Activated naive CD4-positive, alpha-beta T cell treated with anti-CD3 and anti-CD28 coated beads for 36 hours (primary cell): ENCODE measurements around the gene CAMKK2. TPM values are rescaled to one million over a fixed set of nuclear protein-coding genes. Genes with fewer than 3 reads are reported as not detected.
A peak's percentile ranks its signal among the peaks of the same experiment; 100 is the strongest.

Experiments
- CTCF ChIA-PET: fragments of 350-600 bp; sonication (Branson Sonifier 250); formaldehyde crosslinking; loops from one replicate; lab custom pipeline; 2021; ENCODE audit warnings: antibody characterized with exemption; lab: Charles Lee
- DNase-seq: peaks from one replicate; pipeline ENCODE4 v3.0.0-alpha.2; 2020
- H3K27ac Mint-ChIP-seq: one replicate; pipeline ENCODE4 v1.8.0; 2021; ENCODE audit warnings: mild to moderate bottlenecking, mixed read lengths
- H3K27me3 Mint-ChIP-seq: one replicate; pipeline ENCODE4 v1.8.0; 2021; ENCODE audit warnings: low read depth, mixed read lengths
- H3K36me3 Mint-ChIP-seq: one replicate; pipeline ENCODE4 v1.8.0; 2021; ENCODE audit warnings: low read depth, mixed read lengths
- H3K4me1 Mint-ChIP-seq: one replicate; pipeline ENCODE4 v1.8.0; 2021; ENCODE audit warnings: low read depth, mixed read lengths
- H3K4me3 Mint-ChIP-seq: one replicate; pipeline ENCODE4 v1.8.0; 2021; ENCODE audit warnings: mild to moderate bottlenecking, moderate library complexity, mixed read lengths
- H3K9me3 Mint-ChIP-seq: one replicate; pipeline ENCODE4 v1.8.0; 2021; ENCODE audit warnings: mixed read lengths
- intact Hi-C: fragments of 100-400 bp; cut with micrococcal nuclease; formaldehyde crosslinking; loops from one replicate; pipeline ENCODE4 v1.15.1; 2023
- total RNA-seq, 2 experiments: library from RNA; stranded (reverse); gene quantifications; one replicate each; pipeline ENCODE4 v1.2.3, GENCODE V29; 2021

CAMKK2 gene
- total RNA-seq, 2 experiments from 2014 or later, result 14.8 to 18.8 TPM

GRCh38 chr12:121224591-121224990 is 71.9 kb downstream of the CAMKK2 start:
- CTCF ChIA-PET, result interaction anchor here (0.7 to 1.3 kb wide), 4 partner anchors 16 to 114 kb away, joined by 3 to 5 read pairs (median 4); partner anchors contain the start of gene P2RX7
- H3K4me3 Mint-ChIP-seq, result peak overlapping the region; percentile 15
- H3K27ac Mint-ChIP-seq, result peak overlapping the region; percentile 79
- intact Hi-C loops, result loop anchor here (5.0 kb wide), 1 partner anchor 112 kb away; no protein-coding TSS in a partner anchor
- H3K4me1 Mint-ChIP-seq, result peaks cover 42% of the 10 kb centered on the region
- H3K27me3 Mint-ChIP-seq, result no peaks in the 10 kb centered on the region
- H3K36me3 Mint-ChIP-seq, result peaks cover 18% of the 10 kb centered on the region
- H3K9me3 Mint-ChIP-seq, result no peaks in the 10 kb centered on the region
- DNase-seq, result peak; percentile 66

DNA sequence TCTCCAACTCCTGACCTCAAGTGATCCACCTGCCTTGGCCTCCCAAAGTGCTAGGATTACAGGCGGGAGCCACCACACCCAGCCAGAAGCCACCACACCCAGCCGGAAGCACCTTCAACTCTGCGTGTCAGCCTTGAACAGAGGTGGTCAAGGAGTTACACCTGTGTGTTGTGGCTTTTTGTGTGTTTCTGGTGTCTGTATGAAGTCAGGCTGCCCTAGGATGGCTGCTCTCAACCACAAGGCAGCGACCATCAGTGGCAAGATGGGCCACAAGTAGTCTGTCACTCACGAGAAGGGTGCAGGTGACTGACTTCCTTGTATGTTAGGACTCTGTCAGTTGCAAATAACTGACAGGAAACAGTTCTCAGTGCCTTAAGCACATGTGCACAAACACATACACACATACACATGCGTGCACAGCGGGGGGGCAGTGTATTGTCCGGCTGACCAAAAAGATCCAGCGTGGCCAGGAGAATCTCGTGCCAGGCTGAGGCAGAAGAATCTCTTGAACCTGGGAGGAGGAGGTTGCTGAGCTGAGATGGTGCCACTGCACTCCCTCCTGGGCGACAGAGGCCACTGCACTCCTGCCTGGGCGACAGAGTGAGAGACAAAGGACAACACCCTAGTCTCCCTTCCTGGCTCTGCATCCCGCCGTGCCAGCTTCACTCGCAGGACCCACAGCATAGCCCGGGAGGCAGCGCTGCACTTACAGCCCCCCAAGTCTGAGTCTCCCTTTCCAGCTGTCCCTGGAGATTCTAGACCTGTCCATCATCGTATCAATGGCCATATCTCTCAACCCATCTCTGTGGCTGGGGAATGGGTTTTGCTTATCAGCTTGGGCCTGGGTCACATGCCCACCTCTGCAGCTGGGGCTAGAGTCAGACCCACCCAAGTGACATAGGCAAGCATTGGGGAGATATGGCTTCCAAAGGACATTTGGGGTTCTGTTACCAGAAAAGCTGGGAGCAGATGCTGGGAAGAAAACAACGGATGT is 72.9 kb downstream of the CAMKK2 start:
- no peaks in the 10 kb centered on the region for H3K27me3 Mint-ChIP-seq
- DNase-seq, result peak; percentile 67
- peak overlapping the region; percentile 62 for H3K27ac Mint-ChIP-seq
- CTCF ChIA-PET, result interaction anchor here (0.7 to 1.3 kb wide), 7 partner anchors 10 to 164 kb away, joined by 3 to 5 read pairs (median 4); partner anchors contain the start of gene P2RX7
- H3K9me3 Mint-ChIP-seq, result no peaks in the 10 kb centered on the region
- peaks cover 17% of the 10 kb centered on the region for H3K36me3 Mint-ChIP-seq
- intact Hi-C loops, result loop anchor here (1.0 to 5.0 kb wide), 4 partner anchors 9 to 163 kb away; partner anchors contain the start of gene P2RX4
- H3K4me3 Mint-ChIP-seq, result no peak overlapping the region
- peaks cover 42% of the 10 kb centered on the region for H3K4me1 Mint-ChIP-seq

GRCh38 chr12:121222847-121223246 is 73.7 kb downstream of the CAMKK2 start:
- Mint-ChIP-seq H3K9me3 (no peaks in the 10 kb centered on the region), H3K27me3 (no peaks in the 10 kb centered on the region), H3K4me3 (no peak overlapping the region), H3K4me1 (peaks cover 42% of the 10 kb centered on the region), H3K36me3 (peaks cover 16% of the 10 kb centered on the region), H3K27ac (peak overlapping the region; percentile 62)
- CTCF ChIA-PET, result interaction anchor here (0.8 to 1.2 kb wide), 3 partner anchors 9 to 163 kb away, joined by 3 to 5 read pairs (median 3); no protein-coding TSS in a partner anchor
- intact Hi-C loops, result loop anchor here (1.0 to 5.0 kb wide), 4 partner anchors 9 to 163 kb away; partner anchors contain the start of gene P2RX4
- no peak for DNase-seq

DNA sequence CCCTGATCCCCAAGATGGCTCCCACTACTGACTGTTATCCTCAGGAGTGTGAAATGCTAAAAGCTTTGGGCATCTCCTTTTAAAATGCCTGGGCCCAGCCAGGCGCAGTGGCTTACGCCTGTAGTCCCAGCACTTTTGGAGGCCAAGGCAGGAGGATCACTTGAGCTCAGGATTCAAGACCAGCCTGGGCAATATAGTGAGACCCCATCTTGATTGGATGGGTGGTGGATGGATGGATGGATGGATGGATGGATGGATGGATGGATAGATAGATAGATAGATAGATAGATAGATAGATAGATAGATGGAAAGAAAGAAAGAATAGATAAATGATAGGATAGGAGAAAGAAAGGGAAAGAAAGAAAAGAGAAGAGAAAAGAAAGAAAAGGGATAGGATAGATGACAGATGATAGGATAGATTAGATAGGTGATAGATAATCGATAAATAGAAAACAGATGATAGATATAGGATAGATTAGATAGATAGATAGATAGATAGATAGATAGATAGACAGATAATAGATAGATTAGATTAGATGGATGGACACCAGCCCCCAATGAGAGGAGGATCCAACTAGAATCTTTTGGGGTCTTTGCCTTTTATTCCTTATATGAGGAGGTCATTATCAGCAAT is 77.0 kb downstream of the CAMKK2 start:
- Mint-ChIP-seq H3K27ac (no peak overlapping the region), H3K9me3 (no peaks in the 10 kb centered on the region), H3K4me3 (no peak overlapping the region), H3K4me1 (peaks cover 31% of the 10 kb centered on the region), H3K27me3 (no peaks in the 10 kb centered on the region), H3K36me3 (peaks cover 15% of the 10 kb centered on the region)
- CTCF ChIA-PET, result no interaction called here
- no peak for DNase-seq
- intact Hi-C loops, result loop anchor here (10.0 kb wide), 1 partner anchor 635 kb away; the partner anchor contains the start of gene POP5

DNA sequence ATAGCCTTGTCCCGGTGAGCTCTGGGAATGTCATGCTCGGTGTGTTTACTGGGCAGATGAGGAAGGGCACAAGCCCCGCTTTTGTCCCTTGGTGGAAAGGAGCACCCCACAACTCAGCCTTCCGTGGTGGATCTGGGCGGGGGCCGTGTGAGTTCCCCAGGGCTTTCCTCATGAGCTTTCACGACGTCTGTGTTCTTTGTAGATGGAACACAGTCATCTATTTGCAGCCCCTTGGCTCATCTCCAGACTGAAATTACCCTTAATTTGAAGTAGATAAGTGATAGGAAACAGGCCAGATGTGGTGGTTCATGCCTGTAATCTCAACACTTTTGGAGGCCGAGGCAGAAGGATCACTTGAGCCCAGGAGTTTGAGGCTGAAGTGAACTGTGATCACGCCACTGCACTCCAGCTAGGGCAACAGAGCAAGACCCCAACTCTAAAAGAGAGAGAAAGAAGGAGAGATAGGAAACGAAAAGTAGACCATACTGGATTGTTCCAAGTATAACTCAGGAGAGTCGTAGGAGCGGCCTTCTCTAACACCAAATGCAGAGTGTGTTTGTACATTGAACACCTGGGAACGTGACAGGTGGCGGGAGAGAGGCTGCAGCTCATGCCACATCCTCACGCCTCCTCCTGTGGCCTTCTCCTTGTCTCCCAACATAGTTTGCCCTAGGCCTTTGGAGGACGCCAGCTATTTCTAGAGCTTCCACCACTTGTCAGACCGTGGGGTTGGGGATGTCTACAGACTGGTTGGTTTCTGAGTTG is 77.7 kb downstream of the CAMKK2 start:
- H3K4me1 Mint-ChIP-seq, result peaks cover 30% of the 10 kb centered on the region
- no peak for DNase-seq
- H3K27me3 Mint-ChIP-seq, result no peaks in the 10 kb centered on the region
- H3K9me3 Mint-ChIP-seq, result no peaks in the 10 kb centered on the region
- H3K4me3 Mint-ChIP-seq, result no peak overlapping the region
- intact Hi-C loops, result loop anchor here (10.0 kb wide), 1 partner anchor 634 kb away; the partner anchor contains the start of gene POP5
- no peak overlapping the region for H3K27ac Mint-ChIP-seq
- peaks cover 19% of the 10 kb centered on the region for H3K36me3 Mint-ChIP-seq
- CTCF ChIA-PET, result interaction anchor here (0.5 kb wide), 1 partner anchor 205 kb away, joined by 3 read pairs; no protein-coding TSS in a partner anchor

GRCh38 chr12:121217761-121218160 is 78.7 kb downstream of the CAMKK2 start:
- H3K27me3 Mint-ChIP-seq, result no peaks in the 10 kb centered on the region
- peaks cover 16% of the 10 kb centered on the region for H3K36me3 Mint-ChIP-seq
- no peak for DNase-seq
- H3K4me3 Mint-ChIP-seq, result no peak overlapping the region
- no peaks in the 10 kb centered on the region for H3K9me3 Mint-ChIP-seq
- intact Hi-C loops, result loop anchor here (10.0 kb wide), 1 partner anchor 633 kb away; the partner anchor contains the start of gene POP5
- CTCF ChIA-PET, result interaction anchor here (0.5 to 0.7 kb wide), 3 partner anchors 18 to 234 kb away, joined by 3 to 5 read pairs (median 4); no protein-coding TSS in a partner anchor
- H3K4me1 Mint-ChIP-seq, result peaks cover 20% of the 10 kb centered on the region
- no peak overlapping the region for H3K27ac Mint-ChIP-seq

- peaks cover 15% of the 10 kb centered on the region for H3K36me3 Mint-ChIP-seq
- no peak for DNase-seq
- CTCF ChIA-PET, result interaction anchor here (0.5 to 0.6 kb wide), 3 partner anchors 52 to 233 kb away, joined by 3 read pairs; no protein-coding TSS in a partner anchor
- no peak overlapping the region for H3K4me3 Mint-ChIP-seq
- H3K27ac Mint-ChIP-seq, result peak overlapping the region; percentile 6
- intact Hi-C loops, result loop anchor here (10.0 kb wide), 1 partner anchor 632 kb away; the partner anchor contains the start of gene POP5
- no peaks in the 10 kb centered on the region for H3K9me3 Mint-ChIP-seq
- H3K27me3 Mint-ChIP-seq, result no peaks in the 10 kb centered on the region
- peaks cover 18% of the 10 kb centered on the region for H3K4me1 Mint-ChIP-seq
Observed at GRCh38 chr12:121217063-121217462, 79.4 kb downstream of the CAMKK2 start.

GRCh38 chr12:121216102-121216501 is 80.4 kb downstream of the CAMKK2 start:
- H3K4me1 Mint-ChIP-seq, result peaks cover 22% of the 10 kb centered on the region
- no peak for DNase-seq
- H3K27me3 Mint-ChIP-seq, result no peaks in the 10 kb centered on the region
- no peaks in the 10 kb centered on the region for H3K9me3 Mint-ChIP-seq
- no peak overlapping the region for H3K4me3 Mint-ChIP-seq
- CTCF ChIA-PET, result interaction anchor here (0.6 kb wide), 1 partner anchor 155 kb away, joined by 4 read pairs; no protein-coding TSS in a partner anchor
- peaks cover 13% of the 10 kb centered on the region for H3K36me3 Mint-ChIP-seq
- H3K27ac Mint-ChIP-seq, result peak overlapping the region; percentile 10
- intact Hi-C loops, result loop anchor here (10.0 kb wide), 1 partner anchor 631 kb away; the partner anchor contains the start of gene POP5

DNA sequence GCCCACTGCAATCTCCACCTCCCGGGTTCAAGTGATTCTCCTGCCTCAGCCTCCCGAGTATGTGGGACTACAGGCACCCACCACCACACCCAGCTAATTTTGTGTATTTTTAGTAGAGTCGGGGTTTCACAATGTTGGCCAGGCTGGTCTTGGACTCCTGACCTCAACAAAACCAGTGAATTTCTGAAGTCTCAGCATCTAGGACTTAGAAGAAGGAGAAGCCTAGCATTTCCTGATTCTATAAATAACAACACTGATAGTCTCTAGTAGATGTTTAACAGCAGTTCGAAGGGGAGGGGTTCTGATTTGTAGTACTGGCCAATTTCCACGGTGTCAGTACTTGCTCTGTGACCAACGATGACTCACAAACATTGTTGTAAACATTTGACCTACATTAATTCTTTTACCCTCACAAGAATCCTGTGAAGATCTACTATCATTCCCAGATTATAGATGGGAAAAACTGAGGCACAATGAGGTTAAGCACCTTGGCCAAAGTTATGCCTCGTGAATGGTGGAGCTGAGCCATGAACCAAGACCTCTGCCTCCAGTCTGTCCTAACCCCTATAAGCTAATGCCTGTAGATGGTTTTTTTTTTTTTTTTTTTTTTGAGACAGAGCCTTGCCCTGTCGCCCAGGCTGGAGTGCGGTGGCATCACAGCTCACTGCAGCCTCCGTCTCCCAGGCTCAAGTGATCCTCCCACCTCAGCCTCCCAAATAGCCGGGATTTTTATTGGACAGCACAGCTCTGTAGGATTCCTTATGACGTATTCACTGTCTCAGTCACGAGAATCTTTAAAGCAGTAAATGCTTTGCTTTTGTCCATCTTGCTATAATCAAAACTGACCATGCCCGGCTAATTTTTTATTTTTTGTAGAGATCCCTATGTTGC is 81.4 kb downstream of the CAMKK2 start:
- H3K27ac Mint-ChIP-seq, result peak overlapping the region; percentile 57
- no peaks in the 10 kb centered on the region for H3K9me3 Mint-ChIP-seq
- H3K36me3 Mint-ChIP-seq, result peaks cover 11% of the 10 kb centered on the region
- no peaks in the 10 kb centered on the region for H3K27me3 Mint-ChIP-seq
- H3K4me3 Mint-ChIP-seq, result no peak overlapping the region
- intact Hi-C loops, result loop anchor here (1.0 to 10.0 kb wide), 3 partner anchors 8 to 630 kb away; partner anchors contain the start of gene POP5
- CTCF ChIA-PET, result interaction anchor here (0.6 kb wide), 1 partner anchor 81 kb away, joined by 4 read pairs; no protein-coding TSS in a partner anchor
- DNase-seq, result no peak
- peaks cover 28% of the 10 kb centered on the region for H3K4me1 Mint-ChIP-seq

- CTCF ChIA-PET, result interaction anchor here (0.8 to 1.4 kb wide), 2 partner anchors 9 to 16 kb away, joined by 3 read pairs; no protein-coding TSS in a partner anchor
- peak; percentile 52 for DNase-seq
- H3K27me3 Mint-ChIP-seq, result no peaks in the 10 kb centered on the region
- H3K36me3 Mint-ChIP-seq, result peaks cover 11% of the 10 kb centered on the region
- intact Hi-C loops, result loop anchor here (1.0 to 10.0 kb wide), 3 partner anchors 9 to 629 kb away; partner anchors contain the start of gene POP5
- H3K9me3 Mint-ChIP-seq, result no peaks in the 10 kb centered on the region
- peaks cover 31% of the 10 kb centered on the region for H3K4me1 Mint-ChIP-seq
- H3K4me3 Mint-ChIP-seq, result no peak overlapping the region
- H3K27ac Mint-ChIP-seq, result peak overlapping the region; percentile 34
Observed at GRCh38 chr12:121214166-121214777, 82.2 kb downstream of the CAMKK2 start.
